Measurements from ENCODE around the gene NPHP4. TPM values are rescaled to one million over a fixed set of nuclear protein-coding genes. Genes with fewer than 3 reads are reported as not detected.

The NPHP4 gene
- total RNA-seq, 1 donor: 2.7 TPM

DNA sequence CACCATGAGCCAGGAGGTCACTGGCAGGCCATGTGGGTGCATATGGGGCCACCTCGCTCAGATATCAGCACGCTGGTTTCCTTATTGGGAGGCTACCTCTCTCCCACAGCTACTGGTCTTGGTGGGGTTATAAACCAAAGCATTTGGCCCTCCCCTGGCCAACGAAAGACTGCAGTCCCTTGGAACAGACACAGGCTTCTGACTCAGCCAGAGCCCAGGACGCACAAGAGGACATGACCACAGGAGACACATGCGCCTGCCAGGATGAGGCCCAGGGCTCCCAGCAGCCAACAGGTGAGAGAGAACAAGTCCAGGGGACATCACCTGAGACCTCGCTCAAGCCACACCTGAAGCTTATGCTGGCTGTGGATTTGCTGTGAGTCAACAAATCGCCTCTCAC, 13.8 kb downstream of the NPHP4 start:
- Histone ChIP-seq H3K4me1 (ENCODE audit: insufficient read depth, low read length) (peaks cover 27% of the 10 kb centered on the region), H3K9me3 (ENCODE audit: low read depth, low read length) (no peaks in the 10 kb centered on the region), H3K27me3 (ENCODE audit: insufficient read depth, low read length) (no peaks in the 10 kb centered on the region), H3K4me3 (ENCODE audit: low read length) (no peak overlapping the region)

DNA sequence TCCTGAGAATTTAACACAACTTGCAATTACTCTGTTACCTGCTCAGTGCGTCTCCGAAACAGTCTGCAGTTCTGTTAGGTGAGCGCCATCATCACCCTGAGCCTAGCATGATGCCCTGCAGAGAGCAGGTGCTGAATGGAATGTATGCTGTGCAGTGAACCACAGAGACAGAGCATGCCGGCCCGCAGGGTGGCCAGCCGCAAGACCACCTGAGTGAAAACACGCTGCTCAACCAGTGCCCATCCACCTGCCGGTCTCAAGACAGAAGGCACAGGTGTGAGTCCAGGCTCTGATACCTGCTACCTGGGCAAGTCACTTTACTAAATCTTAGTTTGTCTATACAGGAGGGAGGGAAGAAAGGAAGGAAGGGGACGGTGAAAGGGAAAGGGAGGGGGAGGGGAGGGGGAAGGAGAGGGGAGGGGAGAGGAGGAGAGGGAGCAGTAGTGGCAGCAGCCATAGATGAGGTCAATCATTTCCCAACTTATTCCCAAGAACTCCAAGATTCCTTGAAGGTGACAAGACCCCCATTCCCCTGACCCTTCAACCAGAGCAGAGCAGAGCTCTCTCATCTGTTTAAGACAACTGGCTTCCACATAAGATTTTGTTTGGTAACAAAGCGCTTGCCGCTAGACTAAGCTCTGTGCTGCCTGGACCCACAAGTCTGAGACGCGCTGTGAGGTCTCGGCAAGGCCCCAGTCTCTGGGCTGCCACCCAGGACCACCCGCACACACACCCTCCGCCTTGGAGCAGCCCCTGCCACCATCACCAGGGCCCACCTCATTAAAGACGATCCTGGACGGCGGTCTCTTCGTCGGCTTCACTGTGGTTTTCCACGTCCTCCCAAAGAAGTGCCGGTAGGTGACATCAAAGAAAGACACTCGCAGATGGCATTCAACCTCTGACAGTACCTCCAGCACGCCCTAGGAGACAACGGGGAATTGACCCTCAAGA, 14.5 kb downstream of the NPHP4 start:
- H3K9me3 ChIP-seq (ENCODE audit: low read depth, low read length): no peaks in the 10 kb centered on the region
- H3K4me1 ChIP-seq (ENCODE audit: insufficient read depth, low read length): peaks cover 27% of the 10 kb centered on the region
- H3K27me3 ChIP-seq (ENCODE audit: insufficient read depth, low read length): no peaks in the 10 kb centered on the region
- H3K4me3 ChIP-seq (ENCODE audit: low read length): no peak overlapping the region

DNA sequence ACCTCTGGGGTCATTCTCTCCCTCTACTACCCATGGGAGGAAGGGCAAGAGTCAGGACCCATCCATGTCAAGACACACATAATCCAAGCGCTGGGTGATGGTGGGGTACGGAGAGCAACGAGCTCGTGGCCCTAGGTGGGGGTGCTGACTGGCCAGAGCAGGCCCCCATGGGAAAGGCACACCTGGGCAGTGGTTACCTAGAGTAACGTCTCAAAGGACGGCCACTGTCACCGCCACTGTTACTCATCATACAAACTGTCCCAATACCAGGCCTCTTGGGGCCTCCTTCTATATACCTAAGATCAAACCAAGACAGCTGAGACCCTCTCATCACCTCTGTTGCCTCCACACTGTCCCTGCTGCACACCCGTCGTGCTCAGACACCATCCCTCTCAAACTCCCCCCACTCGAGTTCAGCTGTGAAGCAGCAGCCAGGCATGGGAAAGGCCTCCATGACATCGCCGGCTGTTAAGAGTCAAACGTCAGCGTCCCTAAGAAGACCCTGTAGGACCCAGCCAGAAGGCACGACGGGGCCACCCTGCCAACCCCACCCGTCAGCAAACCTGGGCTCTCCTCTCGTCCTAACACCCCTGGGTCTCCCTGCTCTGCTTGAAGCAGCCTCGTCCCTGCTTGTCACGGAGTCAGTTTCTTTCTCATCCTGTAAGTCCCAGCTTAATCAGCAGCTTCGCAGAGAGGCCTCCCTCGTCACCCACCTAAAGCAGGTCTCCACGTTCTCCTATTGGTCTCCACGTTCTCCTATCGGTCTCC, 15.3 kb downstream of the NPHP4 start:
- H3K9me3 ChIP-seq (ENCODE audit: low read depth, low read length): no peaks in the 10 kb centered on the region
- no peak overlapping the region for H3K4me3 ChIP-seq (ENCODE audit: low read length)
- H3K27me3 ChIP-seq (ENCODE audit: insufficient read depth, low read length): no peaks in the 10 kb centered on the region

DNA sequence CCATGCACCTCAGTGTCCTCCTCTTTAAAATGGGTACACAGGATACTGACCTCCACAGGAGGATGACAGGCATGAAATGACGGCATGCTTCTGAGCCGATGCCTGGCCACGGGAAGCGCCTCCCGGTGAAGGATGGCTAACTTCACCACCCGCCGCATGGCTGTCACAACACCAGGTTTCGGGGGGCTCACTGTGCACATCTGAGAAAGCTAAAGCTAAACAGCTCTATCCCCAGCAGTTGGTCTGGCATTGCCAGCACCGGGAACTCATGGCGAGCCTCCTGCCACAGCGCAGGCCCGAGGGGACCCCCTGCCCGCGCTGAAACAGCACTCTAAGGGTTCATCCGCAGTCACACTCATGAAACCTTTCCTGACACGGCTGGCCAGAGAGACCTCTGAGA, 16.0 kb downstream of the NPHP4 start:
- H3K4me3 ChIP-seq (ENCODE audit: low read length): no peak overlapping the region
- peaks cover 27% of the 10 kb centered on the region for H3K4me1 ChIP-seq (ENCODE audit: insufficient read depth, low read length)
- H3K9me3 ChIP-seq (ENCODE audit: low read depth, low read length): no peaks in the 10 kb centered on the region
- no peaks in the 10 kb centered on the region for H3K27me3 ChIP-seq (ENCODE audit: insufficient read depth, low read length)

More for the DNA sequence above, 15.3 kb downstream of the NPHP4 start:
- H3K4me1 ChIP-seq (ENCODE audit: insufficient read depth, low read length): peaks cover 27% of the 10 kb centered on the region

DNA sequence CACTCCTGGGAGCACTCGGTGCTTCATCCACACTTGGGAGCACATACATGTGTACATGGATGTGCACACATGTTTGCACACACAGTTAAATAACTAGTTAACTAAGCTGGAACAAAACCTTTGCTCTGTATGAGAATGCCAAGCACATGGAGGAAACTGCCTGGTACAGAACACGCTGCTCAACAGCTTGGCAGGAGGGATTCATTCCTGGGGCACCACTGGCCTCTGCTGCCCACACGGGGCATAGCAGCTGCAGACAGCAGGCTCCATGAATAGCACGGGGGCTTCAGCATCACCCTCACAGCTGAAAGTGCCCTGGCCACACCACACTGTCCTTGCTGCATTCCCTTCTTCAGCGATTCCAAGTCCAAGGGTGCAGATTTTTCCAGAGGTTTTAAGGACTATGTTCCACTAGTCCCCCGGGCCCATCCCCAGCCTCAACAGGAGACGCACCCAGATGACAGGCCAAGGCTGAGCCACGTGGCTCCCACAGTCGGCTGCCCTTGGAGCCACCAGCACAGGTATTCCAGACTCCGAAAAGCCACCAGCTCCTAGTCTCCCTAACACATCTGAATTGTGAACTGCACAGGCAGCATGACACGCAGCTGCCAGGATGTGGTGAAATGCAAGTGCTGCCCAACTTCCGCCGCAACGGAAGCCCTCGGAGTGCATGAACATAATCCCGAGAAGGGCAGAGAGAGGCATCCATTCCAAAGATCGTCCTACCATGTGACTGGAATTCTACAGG, 16.9 kb downstream of the NPHP4 start:
- H3K4me3 ChIP-seq (ENCODE audit: low read length): no peak overlapping the region
- H3K4me1 ChIP-seq (ENCODE audit: insufficient read depth, low read length): peaks cover 21% of the 10 kb centered on the region
- no peaks in the 10 kb centered on the region for H3K9me3 ChIP-seq (ENCODE audit: low read depth, low read length)
- no peaks in the 10 kb centered on the region for H3K27me3 ChIP-seq (ENCODE audit: insufficient read depth, low read length)

DNA sequence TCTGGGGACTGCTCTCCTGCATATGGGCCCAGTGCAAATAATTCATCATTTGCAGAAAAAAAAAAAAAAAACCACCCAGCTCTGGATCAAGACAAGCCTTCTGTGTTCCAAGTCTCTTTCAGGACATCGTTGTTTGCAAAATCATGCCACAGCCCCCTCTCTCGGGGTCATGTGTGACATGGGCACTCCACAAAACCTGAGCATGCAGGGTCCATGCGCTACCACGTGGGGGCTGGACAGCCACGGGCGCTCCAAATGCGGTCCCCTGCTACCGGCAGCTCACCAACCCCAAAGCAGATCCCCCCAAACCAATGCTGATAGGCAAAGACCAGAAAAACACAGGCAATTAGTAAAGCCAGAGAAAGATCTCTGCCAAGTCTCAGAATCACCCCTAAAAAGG, 17.6 kb downstream of the NPHP4 start:
- Histone ChIP-seq H3K4me3 (ENCODE audit: low read length) (no peak overlapping the region), H3K27me3 (ENCODE audit: insufficient read depth, low read length) (no peaks in the 10 kb centered on the region), H3K9me3 (ENCODE audit: low read depth, low read length) (no peaks in the 10 kb centered on the region), H3K4me1 (ENCODE audit: insufficient read depth, low read length) (peaks cover 20% of the 10 kb centered on the region)

DNA sequence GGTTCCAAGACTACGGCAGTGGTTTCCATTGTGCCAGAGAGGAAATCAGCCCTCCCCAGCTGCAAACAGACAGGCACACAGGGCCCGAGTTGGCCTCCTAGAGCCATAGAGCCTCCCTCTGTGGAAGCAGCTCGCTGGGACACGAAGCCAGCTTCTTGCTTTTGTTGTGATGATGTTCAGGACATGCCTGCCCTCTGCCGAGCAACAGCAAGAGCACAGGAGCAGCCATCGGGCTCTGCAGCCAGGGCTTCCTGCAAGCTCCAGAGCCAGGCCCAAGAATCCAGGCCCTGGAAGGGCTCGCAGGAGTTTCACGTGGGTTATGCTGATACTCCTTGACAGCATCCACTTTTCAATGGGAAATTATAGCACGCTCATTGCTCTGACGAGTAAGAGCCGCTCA, 18.5 kb downstream of the NPHP4 start:
- no peaks in the 10 kb centered on the region for H3K9me3 ChIP-seq (ENCODE audit: low read depth, low read length)
- no peak overlapping the region for H3K4me3 ChIP-seq (ENCODE audit: low read length)
- no peaks in the 10 kb centered on the region for H3K27me3 ChIP-seq (ENCODE audit: insufficient read depth, low read length)
- peaks cover 16% of the 10 kb centered on the region for H3K4me1 ChIP-seq (ENCODE audit: insufficient read depth, low read length)

DNA sequence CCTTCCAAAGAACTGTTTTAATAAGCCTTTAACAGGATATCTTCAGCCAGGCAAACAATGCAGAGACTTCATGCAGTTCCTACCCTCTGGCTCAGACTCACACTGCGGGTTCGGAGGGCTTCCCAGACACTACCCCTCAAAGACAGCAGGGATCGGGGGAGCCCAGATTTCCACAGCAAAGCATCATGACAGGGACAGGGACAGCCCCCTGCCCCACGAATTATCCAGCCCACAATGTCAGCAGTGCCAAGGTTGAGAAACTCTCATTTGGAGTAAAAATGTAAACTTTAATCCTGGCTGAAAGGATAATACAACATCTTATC, 20.1 kb downstream of the NPHP4 start:
- Histone ChIP-seq H3K4me3 (ENCODE audit: low read length) (no peak overlapping the region), H3K4me1 (ENCODE audit: insufficient read depth, low read length) (peaks cover 15% of the 10 kb centered on the region), H3K27me3 (ENCODE audit: insufficient read depth, low read length) (no peaks in the 10 kb centered on the region), H3K9me3 (ENCODE audit: low read depth, low read length) (no peaks in the 10 kb centered on the region)

DNA sequence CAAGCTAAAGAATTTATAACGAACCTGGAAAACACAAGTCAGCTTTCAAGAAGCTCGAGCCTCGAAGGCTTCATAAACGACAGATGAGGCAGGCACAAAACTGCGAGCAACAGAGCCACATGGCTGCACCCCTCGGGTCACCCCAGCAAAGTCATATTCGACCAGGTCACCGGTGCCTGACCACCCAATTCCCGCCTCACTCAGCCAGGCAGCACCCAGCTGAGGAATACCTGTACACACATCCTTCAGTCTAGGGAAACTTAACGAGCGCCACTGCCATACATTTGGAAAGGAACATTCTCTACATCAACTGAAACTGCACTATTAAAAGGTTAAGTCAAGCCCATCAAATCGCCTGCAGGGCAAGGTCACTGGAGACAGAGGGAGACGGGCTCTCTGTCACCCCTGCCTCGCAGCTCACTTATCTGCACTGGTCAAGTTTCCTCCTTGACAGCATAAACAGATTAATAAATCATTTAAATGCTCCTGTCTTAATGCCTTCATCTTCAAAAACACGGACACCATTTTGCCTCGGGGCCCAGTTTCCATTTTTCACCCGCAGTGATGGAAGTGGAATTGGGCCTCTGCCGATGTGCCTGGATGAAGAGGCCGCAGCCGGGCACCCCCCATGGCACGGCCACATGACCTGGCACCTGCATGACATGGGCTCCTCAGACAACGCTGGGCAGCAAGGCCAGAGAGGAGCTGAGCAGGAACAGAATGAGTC, 20.6 kb downstream of the NPHP4 start:
- Histone ChIP-seq H3K4me3 (ENCODE audit: low read length) (no peak overlapping the region), H3K9me3 (ENCODE audit: low read depth, low read length) (no peaks in the 10 kb centered on the region), H3K27me3 (ENCODE audit: insufficient read depth, low read length) (no peaks in the 10 kb centered on the region), H3K4me1 (ENCODE audit: insufficient read depth, low read length) (peaks cover 15% of the 10 kb centered on the region)

DNA sequence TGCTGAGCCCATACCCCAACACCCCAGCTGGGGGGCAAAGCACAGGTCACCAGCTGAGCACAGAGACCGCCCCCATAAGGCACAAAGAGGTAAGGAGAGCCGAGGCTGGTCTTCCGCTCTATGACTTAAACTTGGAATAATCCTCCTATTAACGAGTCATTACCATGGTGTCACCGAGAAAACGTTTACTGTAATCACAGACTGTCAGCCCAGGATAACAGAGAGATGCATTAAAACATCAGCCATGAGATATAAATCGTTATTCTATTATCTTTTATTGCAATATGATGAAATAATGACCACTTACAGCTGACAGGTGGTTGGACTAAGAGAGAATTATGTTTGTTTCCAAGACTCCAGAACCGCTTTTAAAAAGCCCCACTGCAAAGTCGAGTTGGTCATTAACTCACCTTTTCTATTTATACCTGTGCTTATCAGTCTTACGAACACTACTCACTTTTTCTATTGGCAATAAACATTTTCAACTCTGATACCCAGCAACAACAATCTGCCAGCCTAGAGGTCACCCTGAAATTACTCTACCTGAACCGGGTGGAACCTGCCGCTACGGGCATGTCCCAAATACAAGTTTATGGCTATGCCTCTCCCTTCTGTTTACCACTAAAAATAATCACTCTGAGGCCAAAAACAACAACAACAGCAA, 21.5 kb downstream of the NPHP4 start:
- no peaks in the 10 kb centered on the region for H3K9me3 ChIP-seq (ENCODE audit: low read depth, low read length)
- H3K4me1 ChIP-seq (ENCODE audit: insufficient read depth, low read length): peaks cover 7% of the 10 kb centered on the region
- no peak overlapping the region for H3K4me3 ChIP-seq (ENCODE audit: low read length)
- H3K27me3 ChIP-seq (ENCODE audit: insufficient read depth, low read length): no peaks in the 10 kb centered on the region

DNA sequence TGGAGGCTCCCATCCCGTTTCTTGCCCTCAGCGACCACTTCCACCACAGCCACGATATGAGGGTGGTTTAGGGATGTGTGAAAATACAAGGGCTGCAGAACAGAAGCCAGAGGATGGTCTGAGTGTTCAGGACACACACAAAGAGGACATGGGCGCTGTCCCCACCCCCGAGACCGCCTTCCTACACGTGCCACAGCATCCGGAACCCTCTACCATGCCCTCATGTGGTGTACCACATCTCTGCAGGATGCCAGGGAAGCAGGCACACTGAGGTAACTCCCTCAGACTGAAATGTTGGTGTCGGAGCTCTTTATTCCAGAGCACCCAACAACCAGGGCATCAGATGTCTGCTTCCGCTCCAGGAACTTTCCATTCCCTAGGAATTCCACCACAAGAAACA, 23.1 kb downstream of the NPHP4 start:
- H3K4me3 ChIP-seq (ENCODE audit: low read length): no peak overlapping the region
- H3K9me3 ChIP-seq (ENCODE audit: low read depth, low read length): no peaks in the 10 kb centered on the region
- H3K27me3 ChIP-seq (ENCODE audit: insufficient read depth, low read length): no peaks in the 10 kb centered on the region
- no peaks in the 10 kb centered on the region for H3K4me1 ChIP-seq (ENCODE audit: insufficient read depth, low read length)

DNA sequence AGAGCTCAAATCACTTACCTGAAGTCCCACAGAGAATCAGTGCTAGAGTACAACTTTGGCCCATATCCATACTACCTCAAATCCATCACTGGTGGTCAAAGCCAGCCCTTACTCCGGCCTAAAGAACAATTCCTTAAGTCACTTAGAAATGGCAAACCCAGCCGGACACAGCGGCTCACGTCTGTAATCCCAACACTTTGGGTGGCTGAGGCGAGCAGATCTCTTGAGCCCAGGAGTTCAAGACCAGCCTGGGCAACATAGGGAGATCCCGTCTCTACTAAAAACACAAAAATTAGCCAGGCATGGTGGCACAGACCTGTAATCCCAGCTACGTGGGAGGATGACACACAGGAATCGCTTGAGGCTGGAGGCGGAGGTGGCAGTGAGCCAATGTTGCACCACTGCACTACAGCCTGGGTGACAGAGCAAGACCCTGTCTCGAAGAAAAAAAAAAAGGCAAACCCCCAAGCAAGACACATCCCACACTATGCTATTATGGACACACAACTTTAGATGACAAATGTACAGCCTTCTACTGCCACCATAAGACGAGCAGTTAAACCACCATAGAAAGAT, 24.0 kb downstream of the NPHP4 start:
- Histone ChIP-seq H3K27me3 (ENCODE audit: insufficient read depth, low read length) (no peaks in the 10 kb centered on the region), H3K9me3 (ENCODE audit: low read depth, low read length) (no peaks in the 10 kb centered on the region), H3K4me3 (ENCODE audit: low read length) (no peak overlapping the region), H3K4me1 (ENCODE audit: insufficient read depth, low read length) (no peaks in the 10 kb centered on the region)

DNA sequence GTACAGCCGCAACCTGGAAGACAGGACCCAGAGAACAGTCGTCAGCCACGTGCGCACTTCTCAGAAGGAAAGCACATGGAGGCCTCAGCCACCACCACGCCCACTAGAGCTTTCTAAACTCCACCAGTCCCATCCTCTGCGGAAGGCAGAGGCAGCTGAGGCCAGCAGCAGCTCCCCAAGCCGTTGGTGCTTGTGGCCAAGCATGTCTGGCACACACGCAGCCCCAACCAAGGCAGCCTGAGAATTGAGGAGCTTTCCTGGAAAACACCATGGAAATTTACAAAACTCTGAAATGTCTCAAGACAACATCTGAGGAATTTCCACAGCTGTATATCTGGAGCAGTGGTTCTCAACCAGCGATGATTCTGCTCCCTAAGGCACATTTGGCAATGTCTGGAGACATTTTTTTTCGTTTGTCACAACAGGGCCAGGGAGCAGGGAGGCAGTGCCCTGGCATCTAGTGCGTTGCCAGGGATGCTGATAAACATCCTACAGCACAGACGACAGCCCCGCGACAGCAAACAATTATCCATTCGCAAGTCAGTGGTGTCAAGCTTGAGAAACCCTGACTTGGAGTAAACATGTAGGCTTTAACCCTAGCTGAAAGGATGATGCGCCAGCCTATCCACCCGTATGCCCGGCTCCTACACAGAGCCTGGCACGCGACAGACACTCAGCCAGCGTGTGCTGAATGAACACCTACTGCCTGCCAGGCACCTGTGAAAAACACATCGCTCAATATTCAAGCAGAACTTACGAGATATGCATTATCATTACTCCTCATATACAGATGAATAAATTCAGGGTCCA, 24.7 kb downstream of the NPHP4 start:
- Histone ChIP-seq H3K4me1 (ENCODE audit: insufficient read depth, low read length) (no peaks in the 10 kb centered on the region), H3K27me3 (ENCODE audit: insufficient read depth, low read length) (no peaks in the 10 kb centered on the region), H3K4me3 (ENCODE audit: low read length) (no peak overlapping the region), H3K9me3 (ENCODE audit: low read depth, low read length) (no peaks in the 10 kb centered on the region)
